Glomerular visceral epithelial cell (primary cell): Measurements from ENCODE around the gene C11orf91.
"Not testable (repeated sequence)": the region's sequence is repeated elsewhere in the genome, so short reads cannot be mapped to it uniquely, and the experiment has no call there.

Experiments
- DNase-seq: peaks from one replicate; pipeline ENCODE4 v3.0.0-alpha.2; 2016; ENCODE audit errors: extremely low spot score

The C11orf91 gene

GRCh38 chr11:33700502-33701271 lies at the start of gene C11orf91:
Gene C11orf91 (minus strand): TSS chr11:33700826. CDS start chr11:33700740, 86 bp downstream.
- DNase-seq: peak; percentile 95

- DNase-seq: no peak
Measured at GRCh38 chr11:33747979-33748378, 47.4 kb upstream of the C11orf91 start.

- no peak for DNase-seq
Measured at GRCh38 chr11:33743291-33743690, 42.7 kb upstream of the C11orf91 start.

GRCh38 chr11:33742249-33742851 lies 41.7 kb upstream of the C11orf91 start:
- no peak for DNase-seq

GRCh38 chr11:33741806-33742205 lies 41.2 kb upstream of the C11orf91 start:
- DNase-seq: no peak

- DNase-seq: no peak
Measured at GRCh38 chr11:33737362-33737821, 36.8 kb upstream of the C11orf91 start.

GRCh38 chr11:33736148-33736812 lies 35.7 kb upstream of the C11orf91 start, which contains the start of gene CD59:
Gene CD59 (minus strand): TSS chr11:33736423. CDS start chr11:33722445, 13,978 bp downstream.
- peak; percentile 93 for DNase-seq

GRCh38 chr11:33735271-33736147 lies 34.9 kb upstream of the C11orf91 start:
- DNase-seq: peak; percentile 37

GRCh38 chr11:33734441-33735270 lies 34.0 kb upstream of the C11orf91 start:
- DNase-seq: no peak

GRCh38 chr11:33733980-33734379 lies 33.4 kb upstream of the C11orf91 start:
- no peak for DNase-seq

- peak; percentile 52 for DNase-seq
Measured at GRCh38 chr11:33731723-33732531, 31.3 kb upstream of the C11orf91 start.

- no peak for DNase-seq
Measured at GRCh38 chr11:33730716-33731115, 30.1 kb upstream of the C11orf91 start.

- DNase-seq: not testable (repeated sequence)
Measured at GRCh38 chr11:33729072-33729664, 28.5 kb upstream of the C11orf91 start.

- not testable (repeated sequence) for DNase-seq
Measured at GRCh38 chr11:33727539-33727938, 26.9 kb upstream of the C11orf91 start.

GRCh38 chr11:33725496-33725895 lies 24.9 kb upstream of the C11orf91 start:
- no peak for DNase-seq

- DNase-seq: peak; percentile 80
Measured at GRCh38 chr11:33724644-33725035, 24.0 kb upstream of the C11orf91 start.

- peak; percentile 78 for DNase-seq
Measured at GRCh38 chr11:33723238-33723881, 22.7 kb upstream of the C11orf91 start.

- DNase-seq: peak; percentile 68
Measured at GRCh38 chr11:33722590-33723234, 22.1 kb upstream of the C11orf91 start.
